GM03348 (cell line): ENCODE data around the gene CSGALNACT2.
A peak's percentile ranks its signal among the peaks of the same experiment; 100 is the strongest.
"Not testable (repeated sequence)": the region's sequence is repeated elsewhere in the genome, so short reads cannot be mapped to it uniquely, and the experiment has no call there.

Source experiments
- DNase-seq: peaks from one replicate; pipeline ENCODE4 v3.0.0; 2012; ENCODE audit warnings: low spot score

CSGALNACT2 gene

GRCh38 chr10:43125274-43125845 lies 12.9 kb upstream of the CSGALNACT2 start:
- no peak for DNase-seq

GRCh38 chr10:43125881-43126731 lies 12.1 kb upstream of the CSGALNACT2 start:
- DNase-seq: no peak

GRCh38 chr10:43126759-43127424 lies 11.4 kb upstream of the CSGALNACT2 start:
- DNase-seq: no peak

GRCh38 chr10:43127442-43127841 lies 10.8 kb upstream of the CSGALNACT2 start:
- DNase-seq: no peak

- DNase-seq: no peak
These were observed 9.9 kb upstream of the CSGALNACT2 start for GRCh38 chr10:43128331-43128730.

- DNase-seq: peak; percentile 94
These were observed 9.1 kb upstream of the CSGALNACT2 start for GRCh38 chr10:43128958-43129706.

GRCh38 chr10:43130770-43131171 lies 7.5 kb upstream of the CSGALNACT2 start:
- peak; percentile 2 for DNase-seq

GRCh38 chr10:43131256-43131655 lies 7.0 kb upstream of the CSGALNACT2 start:
- DNase-seq: no peak

- DNase-seq: no peak
These were observed 6.3 kb upstream of the CSGALNACT2 start for GRCh38 chr10:43131906-43132305.

GRCh38 chr10:43132867-43133787 lies 5.1 kb upstream of the CSGALNACT2 start:
- DNase-seq: no peak

- no peak for DNase-seq
These were observed 3.9 kb upstream of the CSGALNACT2 start for GRCh38 chr10:43134126-43134905.

- no peak for DNase-seq
These were observed 3.2 kb upstream of the CSGALNACT2 start for GRCh38 chr10:43135064-43135463.

GRCh38 chr10:43135656-43136055 lies 2.6 kb upstream of the CSGALNACT2 start:
- no peak for DNase-seq

- no peak for DNase-seq
These were observed 1.8 kb upstream of the CSGALNACT2 start for GRCh38 chr10:43136432-43136831.

- DNase-seq: no peak
These were observed 1.1 kb upstream of the CSGALNACT2 start for GRCh38 chr10:43136995-43137716.

- peak; percentile 86 for DNase-seq
These were observed 576 bp upstream of the CSGALNACT2 start for GRCh38 chr10:43137717-43138020.

GRCh38 chr10:43138757-43139241 lies 554 bp downstream of the CSGALNACT2 start:
- DNase-seq: peak; percentile 47

- DNase-seq: no peak
These were observed 3.2 kb downstream of the CSGALNACT2 start for GRCh38 chr10:43141421-43141820.

- no peak for DNase-seq
These were observed 7.1 kb downstream of the CSGALNACT2 start for GRCh38 chr10:43145311-43145710.

- not testable (repeated sequence) for DNase-seq
These were observed 7.7 kb downstream of the CSGALNACT2 start for GRCh38 chr10:43145936-43146335.
